Muscle of leg (tissue), 11 donors: Measurements from ENCODE around the gene XIRP2. TPM values are rescaled to one million over a fixed set of nuclear protein-coding genes. Genes with fewer than 3 reads are reported as not detected.
"Not testable (repeated sequence)": the region's sequence is repeated elsewhere in the genome, so short reads cannot be mapped to it uniquely, and the experiment has no call there.

Source experiments
- DNase-seq: peaks from one replicate; pipeline ENCODE4 v3.0.0; 2013
- H3K27ac ChIP-seq: one replicate; pipeline ENCODE4 v1.5.1; 2013; ENCODE audit warnings: mild to moderate bottlenecking, low read length, control low read depth
- H3K27me3 ChIP-seq: one replicate; pipeline ENCODE4 v1.6.1; 2013; ENCODE audit warnings: low read length; ENCODE audit not compliant: control insufficient read depth, insufficient read depth
- H3K36me3 ChIP-seq: one replicate; pipeline ENCODE4 v1.6.1; 2013; ENCODE audit warnings: low read length; ENCODE audit not compliant: control insufficient read depth, insufficient read depth
- H3K4me1 ChIP-seq: one replicate; pipeline ENCODE4 v1.6.1; 2013; ENCODE audit warnings: low read length; ENCODE audit not compliant: control insufficient read depth, insufficient read depth
- H3K4me3 ChIP-seq: one replicate; pipeline ENCODE4 v1.5.1; 2013; ENCODE audit warnings: low read length, control low read depth
- H3K9me3 ChIP-seq: replicated peaks from 2 replicates; pipeline ENCODE4 v1.6.1; 2013; ENCODE audit warnings: low read depth, low read length; ENCODE audit not compliant: control insufficient read depth
- WGBS: methylation state at CpG from one replicate; pipeline ENCODE4 v1.1.5; 2013; ENCODE audit warnings: missing lambda C conversion rate; ENCODE audit not compliant: insufficient coverage; 5-methylcytosine and 5-hydroxymethylcytosine counted together
- polyA plus RNA-seq, 8 donors: library from polyadenylated mRNA; unstranded; fragments of 120-200 nt; gene quantifications; one replicate each; pipeline versions ENCODE4 v1.2.1 to v1.2.3, GENCODE V29; 2013; ENCODE audit warnings: inconsistent platforms in 1 of 8, low replicate concordance in 1 of 8; ENCODE audit not compliant: insufficient read length in 8 of 8, insufficient read depth in 1 of 8
- total RNA-seq: library from RNA; stranded (reverse); fragments of 120-200 nt; gene quantifications from one replicate; pipeline ENCODE4 v1.2.4, GENCODE V29; 2013

The XIRP2 gene
- total and polyA plus RNA-seq, 9 donors: 61.8 to 144 (median 107) TPM

- H3K27me3 ChIP-seq, H3K4me3 ChIP-seq, H3K36me3 ChIP-seq, DNase-seq, H3K27ac ChIP-seq, H3K4me1 ChIP-seq, H3K9me3 ChIP-seq: not testable (repeated sequence)
- 83% methylated on average over 2 of the region's 3 CpGs for WGBS
Measured at GRCh38 chr2:167098931-167099330, 210.7 kb downstream of the XIRP2 start.

GRCh38 chr2:167100506-167100905 lies 212.2 kb downstream of the XIRP2 start:
- Histone ChIP-seq H3K36me3 (no peaks in the 10 kb centered on the region), H3K4me1 (no peaks in the 10 kb centered on the region), H3K4me3 (no peak overlapping the region), H3K27ac (no peak overlapping the region), H3K9me3 (no peaks in the 10 kb centered on the region), H3K27me3 (no peaks in the 10 kb centered on the region)
- no CpG with 5 or more reads among the region's 2 CpGs for WGBS
- DNase-seq: no peak

- no peak for DNase-seq
- Histone ChIP-seq H3K36me3 (no peaks in the 10 kb centered on the region), H3K27me3 (no peaks in the 10 kb centered on the region), H3K27ac (no peak overlapping the region), H3K4me1 (no peaks in the 10 kb centered on the region), H3K9me3 (no peaks in the 10 kb centered on the region), H3K4me3 (no peak overlapping the region)
- no CpG with 5 or more reads among the region's 5 CpGs for WGBS
Measured at GRCh38 chr2:167103028-167103756, 214.9 kb downstream of the XIRP2 start.

GRCh38 chr2:167103757-167104133 lies 215.5 kb downstream of the XIRP2 start:
- Histone ChIP-seq H3K36me3 (no peaks in the 10 kb centered on the region), H3K27ac (no peak overlapping the region), H3K27me3 (no peaks in the 10 kb centered on the region), H3K4me3 (no peak overlapping the region), H3K9me3 (no peaks in the 10 kb centered on the region), H3K4me1 (no peaks in the 10 kb centered on the region)
- DNase-seq: no peak

GRCh38 chr2:167104691-167105090 lies 216.4 kb downstream of the XIRP2 start:
- Histone ChIP-seq H3K27me3 (no peaks in the 10 kb centered on the region), H3K4me1 (no peaks in the 10 kb centered on the region), H3K27ac (no peak overlapping the region), H3K9me3 (no peaks in the 10 kb centered on the region), H3K36me3 (no peaks in the 10 kb centered on the region), H3K4me3 (no peak overlapping the region)
- WGBS: no CpG with 5 or more reads among the region's 3 CpGs
- DNase-seq: no peak

GRCh38 chr2:167109682-167110081 lies 221.4 kb downstream of the XIRP2 start:
- not testable (repeated sequence) for H3K27ac ChIP-seq, H3K9me3 ChIP-seq, H3K36me3 ChIP-seq, H3K27me3 ChIP-seq, H3K4me1 ChIP-seq, DNase-seq, H3K4me3 ChIP-seq

GRCh38 chr2:167110345-167110744 lies 222.1 kb downstream of the XIRP2 start:
- no peak overlapping the region for H3K4me3 ChIP-seq
- no peaks in the 10 kb centered on the region for H3K36me3 ChIP-seq
- H3K9me3 ChIP-seq: no peaks in the 10 kb centered on the region
- no peak for DNase-seq
- H3K27ac ChIP-seq: no peak overlapping the region
- no peaks in the 10 kb centered on the region for H3K4me1 ChIP-seq
- H3K27me3 ChIP-seq: no peaks in the 10 kb centered on the region

GRCh38 chr2:167114018-167114417 lies 225.7 kb downstream of the XIRP2 start:
- DNase-seq: no peak
- no CpG with 5 or more reads among the region's 4 CpGs for WGBS
- Histone ChIP-seq H3K9me3 (no peaks in the 10 kb centered on the region), H3K27ac (no peak overlapping the region), H3K4me3 (no peak overlapping the region), H3K36me3 (no peaks in the 10 kb centered on the region), H3K27me3 (no peaks in the 10 kb centered on the region), H3K4me1 (no peaks in the 10 kb centered on the region)

GRCh38 chr2:167115541-167115940 lies 227.3 kb downstream of the XIRP2 start:
- DNase-seq: no peak
- Histone ChIP-seq H3K27ac (no peak overlapping the region), H3K9me3 (no peaks in the 10 kb centered on the region), H3K36me3 (no peaks in the 10 kb centered on the region), H3K4me3 (no peak overlapping the region), H3K4me1 (no peaks in the 10 kb centered on the region), H3K27me3 (no peaks in the 10 kb centered on the region)

- no peak for DNase-seq
- no peak overlapping the region for H3K27ac ChIP-seq
- WGBS: 50% methylated on average over 2 of the region's 2 CpGs
Measured at GRCh38 chr2:167122389-167122788, 234.1 kb downstream of the XIRP2 start.

GRCh38 chr2:167126165-167126564 lies 237.9 kb downstream of the XIRP2 start:
- no peaks in the 10 kb centered on the region for H3K27me3 ChIP-seq
- no peak overlapping the region for H3K4me3 ChIP-seq
- no peak overlapping the region for H3K27ac ChIP-seq
- H3K36me3 ChIP-seq: no peaks in the 10 kb centered on the region
- 89% methylated on average over 2 of the region's 3 CpGs for WGBS
- no peaks in the 10 kb centered on the region for H3K9me3 ChIP-seq
- DNase-seq: no peak
- no peaks in the 10 kb centered on the region for H3K4me1 ChIP-seq

More at GRCh38 chr2:167122389-167122788, 234.1 kb downstream of the XIRP2 start:
- no peaks in the 10 kb centered on the region for H3K4me1 ChIP-seq
- H3K36me3 ChIP-seq: no peaks in the 10 kb centered on the region
- H3K4me3 ChIP-seq: no peak overlapping the region
- H3K9me3 ChIP-seq: no peaks in the 10 kb centered on the region
- no peaks in the 10 kb centered on the region for H3K27me3 ChIP-seq
